Measurements from ENCODE around the gene AP5Z1.

AP5Z1 gene

DNA sequence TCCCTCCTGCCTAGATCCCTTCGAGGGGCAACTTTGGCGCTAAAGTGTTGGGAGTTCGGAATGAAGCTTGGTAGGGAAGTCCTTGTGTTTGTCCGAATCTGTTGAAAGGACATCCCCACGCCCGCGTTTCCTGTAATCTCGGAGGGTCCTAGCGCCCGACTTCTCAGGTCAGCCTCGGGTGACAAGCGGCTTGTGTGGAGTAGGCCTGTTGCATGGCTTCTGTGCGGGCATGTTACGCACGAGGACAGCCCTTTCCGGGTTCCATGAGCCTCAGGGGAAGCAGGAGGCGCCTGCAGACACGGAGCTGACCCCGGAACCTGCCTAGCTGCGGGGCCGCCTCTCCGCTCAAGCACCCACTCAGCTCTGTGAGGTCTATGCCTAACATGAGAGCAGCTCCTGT, 28.4 kb upstream of the AP5Z1 start:
- no peak for DNase-seq

DNA sequence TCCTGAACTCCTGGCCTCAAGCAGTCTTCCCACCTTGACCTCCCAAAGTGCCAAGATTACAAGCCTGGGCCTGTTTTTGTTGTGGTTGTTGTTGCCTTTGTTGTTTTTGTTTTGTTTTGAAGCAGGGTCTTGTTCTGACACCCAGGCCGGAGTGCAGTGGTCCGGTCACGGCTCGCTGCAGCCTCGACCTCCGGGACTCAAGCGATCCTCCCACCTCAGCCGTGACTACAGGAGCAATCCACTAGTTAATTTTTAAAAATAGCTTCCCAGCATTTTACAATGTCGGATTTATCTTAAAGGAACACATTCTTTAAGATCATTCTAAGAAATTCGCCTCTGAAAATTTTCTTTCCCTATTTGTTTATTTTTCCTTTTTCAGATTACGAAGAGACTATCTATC, 27.7 kb upstream of the AP5Z1 start:
- no peak for DNase-seq

DNA sequence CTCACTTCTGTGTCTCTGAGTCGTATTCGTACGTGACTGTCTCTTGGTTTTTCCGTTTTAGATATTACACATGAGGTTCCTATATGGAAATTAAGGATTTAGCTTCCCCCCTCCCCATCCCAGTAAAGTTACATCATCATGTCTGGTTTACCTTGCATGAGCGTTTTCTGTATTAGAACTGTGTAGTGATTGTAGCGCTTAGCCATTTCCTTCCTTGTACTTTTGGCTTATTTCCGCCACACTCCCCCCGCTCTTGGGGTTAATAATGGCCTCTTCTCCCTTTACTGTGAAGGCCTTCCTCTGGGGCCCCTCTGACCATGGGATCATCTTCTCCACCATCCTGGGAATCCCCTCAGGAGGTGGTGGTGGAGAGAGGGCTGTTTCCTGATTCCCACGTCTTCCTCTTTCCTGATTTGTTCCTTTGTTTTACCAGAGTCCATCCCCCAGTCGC, 27.2 kb upstream of the AP5Z1 start:
- no peak for DNase-seq

DNA sequence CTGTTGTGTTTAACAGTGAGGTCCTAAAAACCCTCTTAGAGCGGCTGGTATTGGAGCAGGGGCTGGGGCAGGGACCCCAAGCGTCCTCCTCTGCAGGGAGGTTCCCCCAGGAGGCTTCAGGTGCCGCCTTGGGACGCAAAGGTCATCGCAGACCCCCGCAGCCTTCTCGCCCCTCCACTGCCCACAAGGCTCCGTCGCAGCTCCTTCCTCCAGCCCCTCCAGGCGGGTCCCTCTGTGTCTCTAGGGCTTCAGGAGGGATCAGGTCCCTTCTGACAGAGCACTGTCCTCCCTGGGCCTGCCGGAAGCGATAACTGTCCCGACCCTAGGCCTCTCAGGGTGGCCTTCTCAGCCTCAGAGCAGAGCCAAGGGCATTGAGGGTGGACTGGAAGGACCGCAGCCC, 26.1 kb upstream of the AP5Z1 start:
- no peak for DNase-seq

DNA sequence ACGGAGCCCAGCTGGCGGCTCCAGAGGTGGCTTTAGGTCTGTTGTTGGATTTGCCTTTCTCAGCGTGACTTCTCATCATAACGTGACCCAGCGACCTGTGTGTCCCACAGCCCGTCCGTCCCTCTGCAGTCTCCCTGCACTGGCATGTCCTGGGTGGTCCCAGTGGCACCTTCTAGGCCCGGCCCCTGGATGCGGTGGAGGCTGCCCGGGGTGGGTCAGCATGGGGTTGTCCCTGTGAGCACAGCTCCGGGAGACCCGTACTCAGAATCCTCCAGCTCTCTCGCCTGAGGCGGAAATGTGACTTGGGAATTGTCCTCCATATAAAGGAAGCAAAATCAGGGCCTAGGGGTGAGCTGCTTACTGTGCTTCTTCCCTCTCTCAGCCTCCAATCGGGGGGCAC, 25.6 kb upstream of the AP5Z1 start:
- no peak for DNase-seq

DNA sequence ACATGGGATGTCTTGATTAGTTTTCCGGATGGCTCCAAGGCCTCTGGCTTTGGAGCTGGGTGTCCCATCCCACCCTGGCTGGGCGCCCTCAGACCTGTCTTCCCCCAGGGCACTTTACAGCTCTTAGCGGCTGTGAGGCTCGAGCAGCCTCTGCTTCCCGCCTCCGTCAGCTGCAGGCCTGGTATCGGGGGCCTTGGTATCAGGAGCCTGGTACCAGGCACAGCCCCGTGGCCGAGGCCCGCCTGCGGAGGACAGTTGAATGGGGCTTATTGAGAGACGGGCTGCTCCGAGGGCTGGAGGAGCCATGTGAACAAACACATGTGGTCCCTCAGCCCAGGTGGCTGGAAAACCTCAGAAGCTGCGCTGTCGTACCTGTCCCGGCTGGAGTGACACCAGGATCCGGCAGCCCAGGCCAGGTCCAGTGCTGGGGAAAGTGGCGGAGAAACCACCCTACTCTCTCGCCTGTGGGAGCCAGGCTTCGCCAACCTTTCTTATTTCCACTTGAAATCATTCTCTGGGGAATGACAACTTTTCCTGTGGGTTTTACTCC, 23.9 kb upstream of the AP5Z1 start:
- DNase-seq: no peak

GRCh38 chr7:4753598-4754432, 21.6 kb upstream of the AP5Z1 start:
- peak; percentile 33 for DNase-seq

- no peak for DNase-seq
Measured at GRCh38 chr7:4754433-4755010, 20.9 kb upstream of the AP5Z1 start.

DNA sequence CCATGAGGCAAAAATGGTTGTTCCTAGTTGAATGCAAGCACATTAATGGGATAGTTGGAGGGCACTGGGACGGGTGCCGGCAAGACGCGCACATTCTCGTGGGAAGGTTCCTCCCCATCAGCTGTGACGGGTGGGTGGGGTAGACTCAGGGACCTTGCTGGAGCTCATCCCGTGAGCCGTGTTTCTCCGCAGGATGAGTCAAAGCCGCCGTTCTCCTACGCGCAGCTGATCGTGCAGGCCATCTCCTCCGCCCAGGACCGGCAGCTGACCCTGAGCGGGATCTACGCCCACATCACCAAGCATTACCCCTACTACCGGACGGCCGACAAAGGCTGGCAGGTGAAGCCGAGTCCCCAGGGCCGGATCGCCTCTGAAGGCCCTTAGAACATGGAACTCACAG, 20.4 kb upstream of the AP5Z1 start:
- DNase-seq: no peak

DNA sequence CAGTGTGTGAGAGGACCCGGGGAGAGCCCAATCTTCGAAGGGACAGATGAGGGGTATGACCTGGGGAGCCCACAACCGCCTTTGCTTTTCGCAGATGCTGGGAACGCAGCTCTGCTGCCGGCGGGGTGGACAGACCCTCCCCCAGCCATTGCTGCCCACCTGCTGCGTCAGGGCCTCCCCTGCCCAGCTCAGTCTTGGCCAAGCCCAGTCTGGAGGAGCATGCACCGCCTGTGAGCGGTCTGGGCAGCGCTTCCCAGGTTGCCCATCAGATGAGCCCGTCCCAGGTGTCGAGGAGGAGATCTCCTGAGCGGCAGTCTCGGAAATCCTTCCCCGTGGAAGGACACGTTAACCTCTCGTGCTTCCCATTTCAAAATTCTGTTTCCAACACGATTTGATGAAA, 17.3 kb upstream of the AP5Z1 start:
- DNase-seq: no peak

- DNase-seq: no peak
Measured at GRCh38 chr7:4758791-4759190, 16.6 kb upstream of the AP5Z1 start.

DNA sequence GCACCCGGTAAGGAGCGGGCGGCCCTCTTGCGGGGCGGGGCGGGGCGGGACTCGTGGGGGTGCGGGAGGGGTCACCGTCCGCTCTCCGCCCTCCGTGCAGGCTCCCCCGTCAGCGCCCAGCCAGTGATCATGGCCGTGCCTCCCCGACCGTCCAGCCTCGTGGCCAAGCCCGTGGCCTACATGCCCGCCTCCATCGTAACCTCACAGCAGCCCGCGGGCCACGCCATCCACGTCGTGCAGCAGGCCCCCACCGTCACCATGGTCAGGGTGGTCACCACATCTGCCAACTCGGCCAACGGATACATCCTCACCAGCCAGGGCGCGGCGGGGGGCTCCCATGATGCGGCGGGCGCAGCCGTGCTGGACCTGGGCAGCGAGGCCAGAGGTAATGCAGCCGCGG, 16.2 kb upstream of the AP5Z1 start:
- DNase-seq: no peak

DNA sequence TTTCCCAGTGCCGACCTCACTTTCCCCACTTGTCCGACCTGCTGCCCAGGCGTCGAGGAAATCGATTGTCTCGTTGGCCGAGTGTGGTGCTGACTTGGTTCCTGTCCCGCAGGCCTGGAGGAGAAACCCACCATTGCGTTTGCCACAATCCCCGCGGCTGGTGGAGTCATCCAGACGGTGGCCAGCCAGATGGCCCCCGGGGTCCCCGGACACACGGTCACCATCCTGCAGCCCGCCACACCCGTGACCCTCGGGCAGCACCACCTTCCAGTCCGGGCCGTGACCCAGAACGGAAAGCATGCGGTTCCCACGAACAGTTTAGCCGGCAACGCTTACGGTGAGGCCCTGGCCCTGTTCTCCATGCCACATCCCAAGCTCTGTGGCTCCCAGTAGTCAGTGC, 14.5 kb upstream of the AP5Z1 start:
- DNase-seq: no peak

GRCh38 chr7:4762121-4763055, 13.0 kb upstream of the AP5Z1 start:
- DNase-seq: no peak

DNA sequence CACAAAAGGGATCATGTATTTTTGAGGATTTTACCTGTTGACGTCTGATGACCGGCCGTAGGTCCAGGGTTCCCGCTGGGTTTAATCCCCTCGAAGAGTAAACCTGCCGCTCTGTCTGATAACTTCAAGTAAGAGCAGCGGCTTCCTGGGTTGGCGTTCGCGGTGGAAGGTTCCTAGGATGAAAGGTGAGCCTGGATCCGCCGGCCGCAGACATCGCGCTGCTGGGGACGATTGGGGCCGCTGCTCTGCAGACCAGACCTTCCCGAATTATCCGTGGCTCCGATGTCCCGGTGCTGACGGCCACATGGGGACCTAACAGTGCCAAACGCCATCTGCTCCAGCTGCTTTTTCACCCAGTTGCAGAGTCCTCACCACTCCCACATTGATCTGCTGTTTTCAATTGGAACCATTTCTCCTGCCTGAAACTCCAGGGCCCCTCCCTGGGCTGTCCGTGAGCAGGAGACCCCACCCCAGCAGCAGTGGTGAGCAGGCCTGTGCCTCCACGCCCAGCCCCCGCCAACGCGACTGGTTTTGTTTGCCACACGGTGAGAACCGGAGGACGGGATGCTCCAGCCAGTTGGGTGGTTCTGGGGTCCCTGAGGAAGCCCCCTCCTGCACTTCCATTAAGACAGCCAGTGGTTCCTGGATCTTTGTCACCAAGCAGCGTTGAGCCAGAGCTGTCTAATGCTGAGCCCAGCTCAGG, 12.2 kb upstream of the AP5Z1 start:
- no peak for DNase-seq

GRCh38 chr7:4763794-4764185, 11.6 kb upstream of the AP5Z1 start:
- DNase-seq: no peak

DNA sequence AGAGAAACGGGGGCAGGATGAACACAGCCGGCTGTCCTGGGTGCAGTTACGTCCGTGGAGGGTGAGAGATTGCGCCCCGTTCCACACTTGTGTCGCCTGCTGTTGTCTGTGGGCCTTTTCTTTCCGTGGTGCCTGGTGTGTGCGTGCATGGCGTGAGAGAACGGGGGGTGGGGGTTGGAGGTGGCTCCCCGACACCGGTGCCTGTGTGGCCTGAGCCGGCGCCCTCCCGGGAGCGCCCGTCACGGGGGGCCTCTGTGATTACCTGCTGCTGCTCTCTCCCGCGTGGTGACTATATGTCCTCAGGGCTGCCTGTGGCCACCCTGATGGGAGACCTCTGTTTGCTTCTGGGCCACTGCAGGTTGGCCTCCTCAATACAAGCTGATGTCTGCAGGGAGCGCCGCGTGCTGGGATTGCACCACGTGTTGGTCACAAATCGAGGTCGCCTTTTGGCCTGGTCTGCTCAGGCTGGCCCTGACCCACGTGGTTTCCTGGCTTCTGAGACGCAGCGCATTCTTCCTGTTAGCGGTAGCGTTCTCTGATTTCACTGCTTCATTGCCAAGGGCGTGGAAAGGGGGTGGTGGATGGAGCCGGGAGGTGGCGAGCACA, 10.9 kb upstream of the AP5Z1 start:
- no peak for DNase-seq

GRCh38 chr7:4765776-4766490, 9.5 kb upstream of the AP5Z1 start:
- no peak for DNase-seq

GRCh38 chr7:4766666-4767519, 8.5 kb upstream of the AP5Z1 start:
- no peak for DNase-seq
